GM12878 (cell line): Measurements from ENCODE around the gene PRIMPOL. TPM values are rescaled to one million over a fixed set of nuclear protein-coding genes. Genes with fewer than 3 reads are reported as not detected.

ENCODE experiments used
- ATF3 ChIP-seq: IDR thresholded peaks from 2 replicates; pipeline ENCODE4 v1.6.1; 2011; ENCODE audit warnings: low read depth, mild to moderate bottlenecking, low read length, moderate library complexity, borderline replicate concordance; ENCODE audit errors: extremely low read depth
- BMI1 ChIP-seq: fragments of 450-650 bp; IDR thresholded peaks from 2 replicates; pipeline ENCODE4 v1.6.1; 2016; ENCODE audit warnings: mild to moderate bottlenecking, moderate library complexity, borderline replicate concordance
- CEBPZ ChIP-seq: fragments of 150-350 bp; IDR thresholded peaks from 2 replicates; pipeline ENCODE4 v1.6.1; 2016; ENCODE audit warnings: low read depth, low read length
- HDAC2 ChIP-seq: fragments of 200-600 bp; sonication (generic); IDR thresholded peaks from 2 replicates; pipeline ENCODE4 v1.6.1; 2017
- MLLT1 ChIP-seq: fragments of 450-650 bp; IDR thresholded peaks from 2 replicates; pipeline ENCODE4 v1.6.1; 2016; ENCODE audit warnings: mild to moderate bottlenecking
- MXI1 ChIP-seq: fragments of 150-350 bp; IDR thresholded peaks from 2 replicates; pipeline ENCODE4 v1.6.1; 2011; ENCODE audit warnings: low read depth, mild to moderate bottlenecking, inconsistent platforms, low read length, improper control_type of control experiment
- PAX5 ChIP-seq: IDR thresholded peaks from 2 replicates; pipeline ENCODE4 v1.6.1; 2011; ENCODE audit warnings: low read depth, low read length, borderline replicate concordance
- RELB ChIP-seq: fragments of 450-650 bp; IDR thresholded peaks from 2 replicates; pipeline ENCODE4 v1.6.1; 2017; ENCODE audit warnings: low read depth, mild to moderate bottlenecking, moderate library complexity
- SMAD1 ChIP-seq: fragments of 450-650 bp; IDR thresholded peaks from 2 replicates; pipeline ENCODE4 v1.6.1; 2018; ENCODE audit warnings: mild to moderate bottlenecking, low read depth; ENCODE audit not compliant: partially characterized antibody
- SP1 ChIP-seq: IDR thresholded peaks from one replicate; pipeline ENCODE4 v1.6.1; 2011; ENCODE audit warnings: low read depth, low read length
- SREBF2 ChIP-seq: IDR thresholded peaks from 2 replicates; pipeline ENCODE4 v1.6.1; 2012; ENCODE audit warnings: mild to moderate bottlenecking, low read length
- USF1 ChIP-seq: IDR thresholded peaks from 2 replicates; pipeline ENCODE4 v1.6.1; 2011; ENCODE audit warnings: borderline replicate concordance, low read depth, mild to moderate bottlenecking, moderate library complexity, mixed read lengths, low read length; ENCODE audit not compliant: insufficient read depth; ENCODE audit errors: extremely low read length
- ZBTB4 ChIP-seq: fragments of 450-650 bp; formaldehyde crosslinking; IDR thresholded peaks from 2 replicates; pipeline ENCODE4 v1.4.0; 2022; ENCODE audit warnings: mild to moderate bottlenecking, moderate library complexity
- ZNF217 ChIP-seq: fragments of 450-650 bp; IDR thresholded peaks from 2 replicates; pipeline ENCODE4 v1.6.1; 2017; ENCODE audit warnings: antibody characterized with exemption, mild to moderate bottlenecking
- ZNF384 ChIP-seq: IDR thresholded peaks from 2 replicates; pipeline ENCODE4 v1.6.1; 2012; ENCODE audit warnings: low read depth, mild to moderate bottlenecking, low read length, improper control_type of control experiment, borderline replicate concordance
- polyA plus RNA-seq, 11 experiments: library from polyadenylated mRNA; depleted of rRNA in 4 of 11; unstranded in 6 of 11; stranded (reverse) in 5 of 11; fragments of >200 nt; fragmentation: Nextera tagmentation in 4 of 11; fragmentation: Illumina TruSeq in 1 of 11; extraction: Ambion mirVana in 4 of 11; extraction: Trizol in 1 of 11; gene quantifications; 1 replicate in 1 of 11; 2 replicates in 10 of 11; pipeline versions ENCODE4 v1.2.1 to v1.2.3, GENCODE V29; 2011 to 2016; ENCODE audit warnings: inconsistent platforms in 2 of 11, missing spikeins in 2 of 11, low read depth in 1 of 11
- total RNA-seq, 4 experiments: library from RNA; depleted of rRNA in 3 of 4; stranded (reverse); fragments of >200 nt in 3 of 4; fragmentation: Illumina TruSeq in 1 of 4; extraction: Trizol in 1 of 4; gene quantifications; 2 replicates each; pipeline versions ENCODE4 v1.2.1 to v1.2.3, GENCODE V29; 2013 to 2021

PRIMPOL gene
- total and polyA plus RNA-seq, 10 of the 15 experiments (the other 5 are each of a cell fraction or from before 2014, with no cell fraction given): 10.6 to 23.7 (median 14.0) TPM

GRCh38 chr4:184733654-184734524 is 84.4 kb downstream of the PRIMPOL start, which contains the start of gene CENPU (continued):
- TF ChIP-seq CEBPZ (peak; percentile 31; the same call in 1 of the 2 replicates), SREBF2 (no peak), RELB (peak; percentile 100), MXI1 (peak; percentile 95), ZBTB4 (CRISPR knock-in tag) (no peak), ZNF217 (no peak), MLLT1 (no peak), PAX5 (peak; percentile 67; the same call in 1 of the 2 replicates), USF1 (peak; percentile 81), SMAD1 (no peak), HDAC2 (peak; percentile 98), ATF3 (no peak), ZNF384 (no peak), SP1 (peak; percentile 100), BMI1 (no peak)
